C4-2B (cell line): ENCODE data around the gene TBXA2R.

Experiments used
- H3K27ac ChIP-seq: fragments of 450-650 bp; 2 replicates; pipeline ENCODE4 v1.5.1; 2017
- CTCF ChIP-seq: fragments of 450-650 bp; conservative IDR thresholded peaks from 2 replicates; pipeline ENCODE4 v1.5.1; 2017; ENCODE audit warnings: mild to moderate bottlenecking
- ZFX ChIP-seq: fragments of 450-650 bp; IDR thresholded peaks from 2 replicates; pipeline ENCODE4 v1.6.1; 2017

Gene TBXA2R

GRCh38 chr19:3606690-3607289 lies at the start of gene TBXA2R:
Gene TBXA2R, minus strand, starts transcription at chr19:3606875. Its CDS starts 6,241 bp downstream, at chr19:3600634.
- H3K27ac ChIP-seq: peak within 1 kb of the TSS; percentile 28
- TF ChIP-seq ZFX: no peak

- H3K27ac ChIP-seq: no peak overlapping the region
- TF ChIP-seq CTCF (no peak), ZFX (no peak)
Observed at GRCh38 chr19:3656073-3656746, 49.5 kb upstream of the TBXA2R start.

GRCh38 chr19:3655402-3656072 lies 48.9 kb upstream of the TBXA2R start:
- TF ChIP-seq CTCF: no peak
- no peak for TF ChIP-seq ZFX
- no peak overlapping the region for H3K27ac ChIP-seq

- no peak for TF ChIP-seq CTCF
- no peak for TF ChIP-seq ZFX
Observed at GRCh38 chr19:3653865-3654513, 47.3 kb upstream of the TBXA2R start.

GRCh38 chr19:3653081-3653795 lies 46.6 kb upstream of the TBXA2R start:
- TF ChIP-seq ZFX (no peak), CTCF (no peak)
- no peak overlapping the region for H3K27ac ChIP-seq

More at GRCh38 chr19:3653865-3654513, 47.3 kb upstream of the TBXA2R start:
- H3K27ac ChIP-seq: no peak overlapping the region

- no peak overlapping the region for H3K27ac ChIP-seq
- TF ChIP-seq ZFX (no peak), CTCF (no peak)
Observed at GRCh38 chr19:3652422-3652821, 45.7 kb upstream of the TBXA2R start.

- no peak overlapping the region for H3K27ac ChIP-seq
- TF ChIP-seq ZFX (no peak), CTCF (no peak)
Observed at GRCh38 chr19:3651684-3652083, 45.0 kb upstream of the TBXA2R start.
